ENCODE results near the gene MUC3A.
"Not testable (repeated sequence)": the region's sequence is repeated elsewhere in the genome, so short reads cannot be mapped to it uniquely, and the experiment has no call there.

MUC3A gene

DNA sequence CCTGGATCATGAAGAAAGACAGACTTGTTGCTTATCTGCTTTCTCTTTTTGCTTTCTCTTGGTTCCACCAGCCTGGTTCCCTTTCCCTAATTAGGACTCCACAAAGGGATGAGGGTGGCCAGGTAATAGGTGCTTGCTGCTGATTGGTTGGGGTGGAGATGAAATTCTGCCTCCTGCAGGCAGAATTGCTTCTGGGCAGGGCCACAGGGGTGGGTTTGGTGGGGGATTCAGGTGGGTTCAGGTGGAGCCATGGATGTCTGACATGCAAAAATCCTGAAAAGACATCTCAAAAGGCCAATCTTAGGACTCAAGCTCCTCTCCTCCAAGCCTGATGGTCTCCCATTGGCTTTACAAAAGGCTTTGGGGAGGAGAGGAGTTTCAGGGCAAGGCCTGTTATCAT is 28.3 kb upstream of the MUC3A start:
- no peak overlapping the region for H3K4ac ChIP-seq (ENCODE audit: low read depth in 1 of 2, low read length in 2 of 2)
- H2AK5ac ChIP-seq (ENCODE audit: low read length, severe bottlenecking), result no peak overlapping the region
- no peak overlapping the region for H2AFZ ChIP-seq (ENCODE audit: low read depth, low read length)
- no peak overlapping the region for H3K18ac ChIP-seq (ENCODE audit: low read depth in 1 of 2, low read length in 2 of 2)
- no peak overlapping the region for H4K8ac ChIP-seq (ENCODE audit: low read length)
- no peak overlapping the region for H3K14ac ChIP-seq (ENCODE audit: low read length in 2 of 2)
- H2BK12ac ChIP-seq (ENCODE audit: low read length in 2 of 2), result no peak overlapping the region
- H2BK5ac ChIP-seq (ENCODE audit: low read depth, low read length, poor library complexity, severe bottlenecking), result no peak overlapping the region
- H3K36me3 ChIP-seq (ENCODE audit: control insufficient read depth in 1 of 2, insufficient read depth in 2 of 2, low read depth in 1 of 2, low read length in 2 of 2), result no peaks in the 10 kb centered on the region
- no peak overlapping the region for H3K9ac ChIP-seq (ENCODE audit: low read length)
- H2BK15ac ChIP-seq (ENCODE audit: low read depth, poor library complexity, severe bottlenecking), result no peak overlapping the region
- H3K27ac ChIP-seq (ENCODE audit: low read length, poor library complexity, severe bottlenecking), result no peak overlapping the region
- H3K27me3 ChIP-seq (ENCODE audit: control insufficient read depth in 1 of 2, insufficient read depth in 1 of 2, low read length in 2 of 2), result peaks cover 13 to 20% of the 10 kb centered on the region in 2 experiments
- H3K79me1 ChIP-seq (replicated peaks; ENCODE audit: low read length, poor library complexity, severe bottlenecking), result no peaks in the 10 kb centered on the region
- no peak overlapping the region for H3K4me3 ChIP-seq (ENCODE audit: insufficient read depth in 1 of 2, low read depth in 1 of 2, low read length in 2 of 2)
- no peak for DNase-seq
- H3K4me2 ChIP-seq (ENCODE audit: low read length, poor library complexity, severe bottlenecking), result no peak overlapping the region
- no peaks in the 10 kb centered on the region for H3K4me1 ChIP-seq (ENCODE audit: control insufficient read depth, insufficient read depth, low read depth, low read length)
- no peaks in the 10 kb centered on the region for H3K9me3 ChIP-seq (ENCODE audit: control insufficient read depth, low read length)
- H3K23ac ChIP-seq (ENCODE audit: low read length in 2 of 2), result no peak overlapping the region
- no peak overlapping the region for H4K91ac ChIP-seq (ENCODE audit: low read length)
- H2BK120ac ChIP-seq (ENCODE audit: low read depth, low read length), result no peak overlapping the region

DNA sequence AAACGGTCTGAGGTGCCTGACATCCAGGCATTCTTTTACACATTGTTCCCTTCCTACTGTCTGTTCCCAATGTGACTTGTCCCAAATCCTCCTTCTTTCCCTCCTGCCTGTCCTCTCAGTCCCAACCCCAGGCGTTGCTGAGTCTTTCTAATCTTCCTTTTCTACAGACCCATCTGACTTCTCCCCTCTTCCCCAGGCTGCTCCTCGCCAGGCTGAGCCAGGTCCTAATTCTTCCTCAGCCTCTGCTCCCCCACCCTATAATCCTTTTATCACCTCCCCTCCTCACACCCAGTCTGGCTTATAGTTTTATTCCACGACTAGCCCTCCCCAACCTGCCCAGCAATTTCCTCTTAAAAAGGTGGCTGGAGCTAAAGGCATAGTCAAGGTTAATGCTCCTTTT is 25.7 kb upstream of the MUC3A start:
- H3K4me3 ChIP-seq (ENCODE audit: insufficient read depth in 1 of 2, low read depth in 1 of 2, low read length in 2 of 2); H4K91ac ChIP-seq (ENCODE audit: low read length); DNase-seq; H3K18ac ChIP-seq (ENCODE audit: low read depth in 1 of 2, low read length in 2 of 2); H2BK120ac ChIP-seq (ENCODE audit: low read depth, low read length); H3K23ac ChIP-seq (ENCODE audit: low read length in 2 of 2); H3K36me3 ChIP-seq (ENCODE audit: control insufficient read depth in 1 of 2, insufficient read depth in 2 of 2, low read depth in 1 of 2, low read length in 2 of 2); H3K4me1 ChIP-seq (ENCODE audit: control insufficient read depth, insufficient read depth, low read depth, low read length); H3K9me3 ChIP-seq (ENCODE audit: control insufficient read depth, low read length); H2BK15ac ChIP-seq (ENCODE audit: low read depth, poor library complexity, severe bottlenecking); H4K8ac ChIP-seq (ENCODE audit: low read length); H2BK12ac ChIP-seq (ENCODE audit: low read length in 2 of 2); H3K14ac ChIP-seq (ENCODE audit: low read length in 2 of 2); H2AFZ ChIP-seq (ENCODE audit: low read depth, low read length); H3K9ac ChIP-seq (ENCODE audit: low read length); H2AK5ac ChIP-seq (ENCODE audit: low read length, severe bottlenecking); H3K4me2 ChIP-seq (ENCODE audit: low read length, poor library complexity, severe bottlenecking); H3K27ac ChIP-seq (ENCODE audit: low read length, poor library complexity, severe bottlenecking); H2BK5ac ChIP-seq (ENCODE audit: low read depth, low read length, poor library complexity, severe bottlenecking); H3K4ac ChIP-seq (ENCODE audit: low read depth in 1 of 2, low read length in 2 of 2); H3K79me1 ChIP-seq (replicated peaks; ENCODE audit: low read length, poor library complexity, severe bottlenecking): not testable (repeated sequence)
- H3K27me3 ChIP-seq (ENCODE audit: control insufficient read depth in 1 of 2, insufficient read depth in 1 of 2, low read length in 2 of 2), result peaks cover 13 to 25% of the 10 kb centered on the region in 2 experiments
- WGBS, result 24% methylated on average over 4 of the region's 4 CpGs

DNA sequence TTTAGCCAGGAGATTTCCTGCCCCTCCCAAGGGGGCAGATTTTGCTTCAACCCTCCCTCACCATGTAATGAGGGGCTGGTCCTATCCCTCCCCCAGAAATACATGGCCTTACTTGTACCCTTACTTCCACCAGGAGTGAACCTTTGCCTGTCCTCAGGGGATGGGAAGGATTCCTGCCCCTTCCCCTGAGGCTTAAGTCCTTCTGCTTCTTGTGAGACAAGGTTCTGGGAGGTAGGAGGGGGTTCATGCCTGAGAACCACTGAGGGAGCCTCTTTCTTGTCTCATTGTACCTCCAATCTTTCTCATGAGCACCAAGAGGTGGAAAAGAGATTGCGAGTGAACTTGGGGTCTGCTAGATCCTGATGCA is 19.5 kb upstream of the MUC3A start:
- no peaks in the 10 kb centered on the region for H3K36me3 ChIP-seq (ENCODE audit: control insufficient read depth in 1 of 2, insufficient read depth in 2 of 2, low read depth in 1 of 2, low read length in 2 of 2)
- 100% methylated on average over 1 of the region's 1 CpG for WGBS
- H3K18ac ChIP-seq (ENCODE audit: low read depth in 1 of 2, low read length in 2 of 2), result no peak overlapping the region
- H4K91ac ChIP-seq (ENCODE audit: low read length), result no peak overlapping the region
- no peaks in the 10 kb centered on the region for H3K4me1 ChIP-seq (ENCODE audit: control insufficient read depth, insufficient read depth, low read depth, low read length)
- no peaks in the 10 kb centered on the region for H3K9me3 ChIP-seq (ENCODE audit: control insufficient read depth, low read length)
- H3K27ac ChIP-seq (ENCODE audit: low read length, poor library complexity, severe bottlenecking), result no peak overlapping the region
- H3K4me3 ChIP-seq (ENCODE audit: insufficient read depth in 1 of 2, low read depth in 1 of 2, low read length in 2 of 2), result no peak overlapping the region
- no peak overlapping the region for H3K4me2 ChIP-seq (ENCODE audit: low read length, poor library complexity, severe bottlenecking)
- H2BK120ac ChIP-seq (ENCODE audit: low read depth, low read length), result no peak overlapping the region
- no peaks in the 10 kb centered on the region for H3K79me1 ChIP-seq (replicated peaks; ENCODE audit: low read length, poor library complexity, severe bottlenecking)
- H2AFZ ChIP-seq (ENCODE audit: low read depth, low read length), result no peak overlapping the region
- H3K4ac ChIP-seq (ENCODE audit: low read depth in 1 of 2, low read length in 2 of 2), result no peak overlapping the region
- no peak overlapping the region for H2BK5ac ChIP-seq (ENCODE audit: low read depth, low read length, poor library complexity, severe bottlenecking)
- peaks cover 0 to 18% of the 10 kb centered on the region in 2 experiments for H3K27me3 ChIP-seq (ENCODE audit: control insufficient read depth in 1 of 2, insufficient read depth in 1 of 2, low read length in 2 of 2)
- no peak overlapping the region for H4K8ac ChIP-seq (ENCODE audit: low read length)
- no peak overlapping the region for H3K23ac ChIP-seq (ENCODE audit: low read length in 2 of 2)
- H3K9ac ChIP-seq (ENCODE audit: low read length), result no peak overlapping the region
- H2BK15ac ChIP-seq (ENCODE audit: low read depth, poor library complexity, severe bottlenecking), result no peak overlapping the region
- no peak overlapping the region for H2BK12ac ChIP-seq (ENCODE audit: low read length in 2 of 2)
- no peak overlapping the region for H3K14ac ChIP-seq (ENCODE audit: low read length in 2 of 2)
- DNase-seq, result no peak
- no peak overlapping the region for H2AK5ac ChIP-seq (ENCODE audit: low read length, severe bottlenecking)

DNA sequence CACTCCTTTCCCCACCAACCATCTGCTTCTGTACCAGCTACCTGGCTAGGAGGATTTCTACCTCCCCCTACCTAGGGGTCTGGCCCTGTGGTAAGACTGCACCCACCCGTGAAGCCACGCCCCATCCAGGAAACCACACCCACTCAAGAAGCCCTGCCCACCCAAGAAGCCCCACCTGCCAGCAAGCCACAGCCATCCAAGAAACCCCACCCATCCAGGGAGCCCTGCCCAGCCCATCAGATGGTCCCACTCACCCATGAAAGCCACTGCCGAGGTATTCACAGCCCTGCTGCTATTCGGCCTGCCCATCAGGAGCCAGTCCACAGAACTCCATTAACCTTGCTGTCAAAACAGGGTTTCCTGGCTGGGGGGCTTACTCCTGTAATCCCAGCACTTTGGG is 15.6 kb upstream of the MUC3A start:
- Histone ChIP-seq H4K91ac (ENCODE audit: low read length) (no peak overlapping the region), H2BK15ac (ENCODE audit: low read depth, poor library complexity, severe bottlenecking) (no peak overlapping the region), H2AFZ (ENCODE audit: low read depth, low read length) (no peak overlapping the region), H2BK12ac (ENCODE audit: low read length in 2 of 2) (no peak overlapping the region), H3K23ac (ENCODE audit: low read length in 2 of 2) (no peak overlapping the region), H2AK5ac (ENCODE audit: low read length, severe bottlenecking) (no peak overlapping the region), H3K36me3 (ENCODE audit: control insufficient read depth in 1 of 2, insufficient read depth in 2 of 2, low read depth in 1 of 2, low read length in 2 of 2) (no peaks in the 10 kb centered on the region), H3K4me1 (ENCODE audit: control insufficient read depth, insufficient read depth, low read depth, low read length) (no peaks in the 10 kb centered on the region), H3K4ac (ENCODE audit: low read depth in 1 of 2, low read length in 2 of 2) (no peak overlapping the region), H4K8ac (ENCODE audit: low read length) (no peak overlapping the region), H2BK120ac (ENCODE audit: low read depth, low read length) (no peak overlapping the region), H3K4me2 (ENCODE audit: low read length, poor library complexity, severe bottlenecking) (no peak overlapping the region), H3K27me3 (ENCODE audit: control insufficient read depth in 1 of 2, insufficient read depth in 1 of 2, low read length in 2 of 2) (peaks cover 0 to 17% of the 10 kb centered on the region in 2 experiments), H3K9ac (ENCODE audit: low read length) (no peak overlapping the region), H3K9me3 (ENCODE audit: control insufficient read depth, low read length) (no peaks in the 10 kb centered on the region), H3K79me1 (replicated peaks; ENCODE audit: low read length, poor library complexity, severe bottlenecking) (no peaks in the 10 kb centered on the region), H3K27ac (ENCODE audit: low read length, poor library complexity, severe bottlenecking) (no peak overlapping the region), H2BK5ac (ENCODE audit: low read depth, low read length, poor library complexity, severe bottlenecking) (no peak overlapping the region), H3K18ac (ENCODE audit: low read depth in 1 of 2, low read length in 2 of 2) (no peak overlapping the region), H3K14ac (ENCODE audit: low read length in 2 of 2) (no peak overlapping the region), H3K4me3 (ENCODE audit: insufficient read depth in 1 of 2, low read depth in 1 of 2, low read length in 2 of 2) (no peak overlapping the region)
- 80% methylated on average over 4 of the region's 4 CpGs for WGBS
- DNase-seq, result no peak

Data from mesenchymal stem cell (in vitro differentiated cells and primary cell).